Common myeloid progenitor, CD34-positive (primary cell): ENCODE data around the gene CPS1.

Experiments used
- CTCF ChIA-PET: fragments of 350-600 bp; sonication (Branson Sonifier 250); formaldehyde crosslinking; loops from one replicate; lab custom pipeline; 2021; ENCODE audit warnings: antibody characterized with exemption; lab: Charles Lee
- POLR2A ChIA-PET: fragments of 350-600 bp; sonication (Branson Sonifier 250); formaldehyde crosslinking; loops from one replicate; lab custom pipeline; 2021; ENCODE audit warnings: antibody characterized with exemption; lab: Charles Lee
- DNase-seq, 3 donors: peaks; one replicate each; pipeline versions ENCODE4 v3.0.0 to v3.0.0-alpha.2; 2013
- H3K27ac ChIP-seq, 2 experiments: 1 replicate in 1 of 2; 2 replicates in 1 of 2; pipeline ENCODE4 v1.7.0; 2013; ENCODE audit warnings: inconsistent platforms in 2 of 2, low read length in 2 of 2, mild to moderate bottlenecking in 2 of 2, low read depth in 1 of 2, moderate library complexity in 1 of 2; ENCODE audit not compliant: severe bottlenecking in 2 of 2, insufficient read depth in 1 of 2, poor library complexity in 1 of 2
- H3K27me3 ChIP-seq, 5 experiments: replicated peaks in 2 of 5; 1 replicate in 3 of 5; 2 replicates in 2 of 5; pipeline versions ENCODE4 v1.6.1 to v1.7.0; 2013; ENCODE audit warnings: low read length in 4 of 5, mild to moderate bottlenecking in 2 of 5, moderate library complexity in 2 of 5, inconsistent platforms in 1 of 5; ENCODE audit not compliant: insufficient read depth in 5 of 5, control insufficient read depth in 4 of 5
- H3K36me3 ChIP-seq, 4 experiments: 1 replicate in 2 of 4; 2 replicates in 2 of 4; pipeline versions ENCODE4 v1.6.1 to v1.7.0; 2013; ENCODE audit warnings: low read length in 3 of 4, control low read depth in 1 of 4, mild to moderate bottlenecking in 1 of 4; ENCODE audit not compliant: control insufficient read depth in 4 of 4, insufficient read depth in 4 of 4
- H3K4me1 ChIP-seq, 4 experiments: 1 replicate in 3 of 4; 2 replicates in 1 of 4; pipeline versions ENCODE4 v1.6.1 to v1.7.1; 2013; ENCODE audit warnings: low read length in 3 of 4, mild to moderate bottlenecking in 3 of 4, control low read depth in 1 of 4, inconsistent platforms in 1 of 4, moderate library complexity in 1 of 4; ENCODE audit not compliant: control insufficient read depth in 4 of 4, insufficient read depth in 4 of 4; ENCODE audit errors: control extremely low read depth in 1 of 4
- H3K4me3 ChIP-seq, 7 experiments: 1 replicate in 4 of 7; 2 replicates in 3 of 7; pipeline versions ENCODE4 v1.5.1 to v1.7.0; 2013; ENCODE audit warnings: mild to moderate bottlenecking in 7 of 7, low read length in 6 of 7, moderate library complexity in 6 of 7, inconsistent platforms in 2 of 7, low read depth in 2 of 7, control low read depth in 1 of 7; ENCODE audit not compliant: insufficient read depth in 4 of 7, control insufficient read depth in 1 of 7; ENCODE audit errors: extremely low read depth in 1 of 7
- H3K9me3 ChIP-seq, 5 experiments: 1 replicate in 4 of 5; 2 replicates in 1 of 5; pipeline versions ENCODE4 v1.6.1 to v1.7.1; 2013; ENCODE audit warnings: low read length in 4 of 5, mild to moderate bottlenecking in 2 of 5, inconsistent platforms in 1 of 5, low read depth in 1 of 5, moderate library complexity in 1 of 5; ENCODE audit not compliant: control insufficient read depth in 4 of 5, insufficient read depth in 2 of 5; ENCODE audit errors: control extremely low read depth in 1 of 5
- WGBS: methylation state at CpG from one replicate; pipeline ENCODE4 v1.1.5; 2013; ENCODE audit not compliant: insufficient coverage; 5-methylcytosine and 5-hydroxymethylcytosine counted together

The CPS1 gene

DNA sequence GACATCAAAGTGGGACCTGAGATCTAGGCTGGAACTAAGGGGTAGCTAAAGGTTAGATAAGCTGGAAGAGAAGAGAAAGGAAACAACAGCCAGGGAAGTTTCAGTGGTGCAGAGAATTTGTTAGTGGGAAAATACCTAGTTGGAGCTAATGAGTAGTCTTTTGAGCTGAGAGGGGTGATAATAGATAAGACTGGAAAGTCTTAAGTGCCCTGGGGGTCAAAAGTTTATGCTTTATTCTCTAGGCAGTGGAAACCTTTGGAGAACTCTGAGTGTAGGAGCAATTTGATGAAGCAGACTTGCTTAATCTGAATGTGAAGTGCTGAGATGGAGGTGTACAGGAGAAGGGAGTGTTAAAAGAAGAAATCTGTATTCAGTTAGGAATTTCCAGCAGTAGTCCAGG is 90.8 kb downstream of the CPS1 start:
- Histone ChIP-seq H3K4me3 (no peak overlapping the region), H3K9me3 (no peaks in the 10 kb centered on the region), H3K27ac (no peak overlapping the region), H3K4me1 (no peaks in the 10 kb centered on the region), H3K27me3 (no peaks in the 10 kb centered on the region), H3K36me3 (no peaks in the 10 kb centered on the region)
- DNase-seq: no peak
- ChIA-PET POLR2A (no interaction called here), CTCF (no interaction called here)

- CTCF ChIA-PET: no interaction called here
- POLR2A ChIA-PET: no interaction called here
- H3K27me3 ChIP-seq: no peaks in the 10 kb centered on the region
- no CpG with 5 or more reads among the region's 1 CpG for WGBS
- H3K9me3 ChIP-seq: no peaks in the 10 kb centered on the region
- H3K4me3 ChIP-seq: no peak overlapping the region
- no peaks in the 10 kb centered on the region for H3K4me1 ChIP-seq
- no peak for DNase-seq
- no peak overlapping the region for H3K27ac ChIP-seq
- H3K36me3 ChIP-seq: no peaks in the 10 kb centered on the region
Observed at GRCh38 chr2:210654091-210654490, 97.7 kb downstream of the CPS1 start.

- Histone ChIP-seq H3K4me3 (no peak overlapping the region), H3K27me3 (no peaks in the 10 kb centered on the region), H3K27ac (no peak overlapping the region), H3K4me1 (no peaks in the 10 kb centered on the region), H3K36me3 (no peaks in the 10 kb centered on the region), H3K9me3 (no peaks in the 10 kb centered on the region)
- ChIA-PET POLR2A (interaction anchor here (0.6 kb wide), 1 partner anchor 234 kb away, joined by 3 read pairs; no protein-coding TSS in a partner anchor), CTCF (no interaction called here)
- DNase-seq: no peak
- WGBS: no CpG with 5 or more reads among the region's 3 CpGs
Observed at GRCh38 chr2:210655229-210655975, 99.0 kb downstream of the CPS1 start.

DNA sequence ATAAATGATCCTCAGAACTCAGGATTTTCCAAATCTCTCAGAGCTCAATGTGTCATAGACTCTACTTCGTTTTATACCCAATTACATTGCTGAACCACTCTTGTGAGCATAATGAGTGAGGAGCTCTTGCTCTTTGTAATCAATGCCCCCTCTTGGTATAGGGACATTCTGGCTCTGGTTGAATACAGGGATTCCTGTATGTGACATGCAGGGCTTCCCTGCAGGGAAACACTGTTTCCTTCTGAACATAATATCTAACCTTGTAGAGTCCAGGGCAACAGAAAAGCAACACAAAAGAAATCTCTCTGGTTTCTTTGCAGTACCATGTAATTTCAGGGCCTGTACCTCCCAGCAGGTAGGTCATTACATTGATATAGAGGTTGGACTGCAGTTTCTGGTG is 101.5 kb downstream of the CPS1 start:
- peaks cover 0 to 2% (median 0%) of the 10 kb centered on the region in 5 experiments for H3K9me3 ChIP-seq
- CTCF ChIA-PET: interaction anchor here (1.1 kb wide), 1 partner anchor 13 kb away, joined by 4 read pairs; no protein-coding TSS in a partner anchor
- no peak overlapping the region for H3K27ac ChIP-seq
- POLR2A ChIA-PET: interaction anchor here (0.6 to 0.7 kb wide), 2 partner anchors 13 to 129 kb away, joined by 3 to 4 read pairs; no protein-coding TSS in a partner anchor
- no peaks in the 10 kb centered on the region for H3K4me1 ChIP-seq
- no peak overlapping the region for H3K4me3 ChIP-seq
- no peaks in the 10 kb centered on the region for H3K36me3 ChIP-seq
- H3K27me3 ChIP-seq: no peaks in the 10 kb centered on the region
- no peak for DNase-seq
- 100% methylated on average over 1 of the region's 1 CpG for WGBS

DNA sequence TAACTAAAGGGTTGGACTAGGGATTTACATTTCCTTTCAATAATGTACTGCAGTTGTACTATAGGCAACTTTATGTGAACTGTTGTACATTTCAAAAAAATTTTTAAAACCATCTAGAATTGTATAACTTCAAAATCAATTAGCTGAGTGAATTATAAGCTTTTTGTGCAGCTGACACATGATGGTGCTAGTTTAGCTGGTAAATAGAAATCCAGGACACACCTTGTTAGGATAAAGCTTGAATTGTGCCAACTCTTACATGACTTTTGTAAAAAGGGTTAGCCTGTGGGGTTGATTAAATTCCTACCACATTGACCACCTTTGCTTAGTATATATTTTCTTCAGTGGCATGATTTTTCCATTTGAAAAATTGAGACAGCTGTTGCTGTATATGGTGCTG is 104.4 kb downstream of the CPS1 start:
- CTCF ChIA-PET: no interaction called here
- H3K36me3 ChIP-seq: no peaks in the 10 kb centered on the region

GRCh38 chr2:210662560-210662959 is 106.2 kb downstream of the CPS1 start:
- no peak for DNase-seq
- H3K27me3 ChIP-seq: no peaks in the 10 kb centered on the region
- no peaks in the 10 kb centered on the region for H3K4me1 ChIP-seq
- H3K27ac ChIP-seq: no peak overlapping the region
- peaks cover 0 to 2% (median 0%) of the 10 kb centered on the region in 5 experiments for H3K9me3 ChIP-seq
- ChIA-PET POLR2A (no interaction called here), CTCF (no interaction called here)
- no peaks in the 10 kb centered on the region for H3K36me3 ChIP-seq
- H3K4me3 ChIP-seq: no peak overlapping the region
- WGBS: 90% methylated on average over 1 of the region's 1 CpG

More for the DNA sequence above, 104.4 kb downstream of the CPS1 start:
- Histone ChIP-seq H3K4me3 (no peak overlapping the region), H3K9me3 (peaks cover 0 to 2% (median 0%) of the 10 kb centered on the region in 5 experiments), H3K27ac (no peak overlapping the region), H3K4me1 (no peaks in the 10 kb centered on the region), H3K27me3 (no peaks in the 10 kb centered on the region)
- DNase-seq: no peak
- POLR2A ChIA-PET: no interaction called here

DNA sequence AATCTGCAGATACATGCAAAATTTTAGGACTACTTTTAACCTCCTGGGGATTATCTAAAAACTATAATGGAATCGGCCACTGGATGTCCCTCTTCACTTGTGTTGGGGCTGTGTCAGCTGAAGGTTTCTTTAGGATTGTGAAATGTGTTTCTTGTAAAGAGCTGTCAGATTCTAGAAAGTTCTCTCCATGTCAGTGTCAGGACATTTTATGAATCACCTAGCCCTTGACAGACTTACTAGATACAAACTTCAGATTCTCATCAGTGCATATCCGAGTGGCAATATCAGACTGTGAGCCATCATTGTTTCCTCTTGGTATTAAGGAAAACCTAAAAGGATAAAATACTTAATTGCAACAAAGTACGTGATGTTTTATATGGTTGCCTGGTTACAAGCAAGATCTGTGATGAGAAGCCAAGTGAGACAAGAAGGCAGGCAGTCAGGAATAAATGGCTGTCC is 107.3 kb downstream of the CPS1 start:
- H3K9me3 ChIP-seq: peaks cover 0 to 2% (median 0%) of the 10 kb centered on the region in 5 experiments
- POLR2A ChIA-PET: no interaction called here
- H3K36me3 ChIP-seq: no peaks in the 10 kb centered on the region
- CTCF ChIA-PET: no interaction called here
- no peak overlapping the region for H3K4me3 ChIP-seq
- no peaks in the 10 kb centered on the region for H3K27me3 ChIP-seq
- no peaks in the 10 kb centered on the region for H3K4me1 ChIP-seq
- DNase-seq: peak in 2 of 3 donors; percentile 1 to 5
- WGBS: 90% methylated on average over 1 of the region's 3 CpGs
- no peak overlapping the region for H3K27ac ChIP-seq
